HG03575 (cell line): ENCODE measurements around the gene NEK7.
"Not testable (repeated sequence)": the region's sequence is repeated elsewhere in the genome, so short reads cannot be mapped to it uniquely, and the experiment has no call there.

Experiments
- ATAC-seq: cut with Tn5 transposase; IDR thresholded peaks from one replicate; pipeline ENCODE4 v1.9.1; 2021; ENCODE audit not compliant: unreplicated experiment, insufficient number of reproducible peaks, low FRiP score; ENCODE audit errors: extremely low read depth

NEK7 gene

GRCh38 chr1:198156745-198157240, at the start of gene NEK7:
NEK7 (plus strand) TSS chr1:198156998; CDS start chr1:198232581, 75,583 bp downstream.
- ATAC-seq: no peak

DNA sequence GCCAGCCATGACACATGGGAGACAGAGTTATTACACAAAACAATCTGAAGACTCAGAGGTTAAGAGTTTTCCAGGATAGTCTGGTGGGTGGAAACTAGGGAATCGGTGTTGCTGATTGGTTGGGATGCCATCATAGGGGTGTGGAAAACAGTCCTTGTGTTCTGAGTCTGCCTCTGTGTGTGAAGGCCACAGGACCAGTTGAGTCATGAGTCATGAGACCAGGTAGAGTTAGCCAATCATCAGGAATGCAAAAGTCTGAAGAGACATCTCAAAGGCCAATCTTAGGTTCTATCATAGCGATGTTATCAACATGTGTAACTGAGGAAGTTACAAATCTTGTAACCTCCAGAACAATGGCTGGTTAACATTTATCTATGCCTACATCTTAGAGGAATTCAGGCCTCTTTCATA, 49.7 kb upstream of the NEK7 start:
- ATAC-seq: no peak

DNA sequence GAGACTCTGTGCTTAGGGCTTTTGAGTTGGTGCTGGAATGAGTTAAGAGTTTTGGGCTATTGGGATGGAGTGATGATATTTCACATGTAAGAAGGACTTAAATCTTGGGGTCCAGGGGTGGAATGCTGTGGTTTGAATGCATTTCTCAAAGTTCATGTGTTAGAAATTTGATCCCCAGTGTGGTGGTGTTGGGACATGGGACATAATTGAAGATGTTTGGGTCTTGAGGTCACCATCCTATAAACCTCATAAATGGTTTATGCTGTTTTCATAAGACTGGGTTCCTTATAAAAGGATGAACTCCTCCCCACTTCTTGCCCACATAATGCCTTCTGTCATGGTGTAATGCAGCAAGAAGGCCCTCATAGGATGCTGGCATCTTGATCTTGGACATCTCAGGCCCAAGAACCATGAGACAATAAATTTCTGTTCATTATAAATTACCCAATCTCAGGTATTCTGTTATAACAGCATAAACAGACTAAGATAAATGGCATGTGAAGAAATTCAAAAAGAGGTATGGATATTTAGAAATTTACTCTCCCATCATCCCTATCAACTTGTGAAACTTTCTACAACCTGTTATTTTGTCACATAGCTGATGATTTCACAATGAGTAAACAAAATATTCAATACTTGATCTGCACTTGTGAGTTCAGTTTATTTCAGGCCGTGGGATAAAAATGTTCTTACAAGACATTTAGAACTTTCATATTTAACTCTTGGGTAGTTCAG, 48.0 kb upstream of the NEK7 start:
- ATAC-seq: no peak

- no peak for ATAC-seq
These were observed 47.5 kb upstream of the NEK7 start for GRCh38 chr1:198109371-198109715.

DNA sequence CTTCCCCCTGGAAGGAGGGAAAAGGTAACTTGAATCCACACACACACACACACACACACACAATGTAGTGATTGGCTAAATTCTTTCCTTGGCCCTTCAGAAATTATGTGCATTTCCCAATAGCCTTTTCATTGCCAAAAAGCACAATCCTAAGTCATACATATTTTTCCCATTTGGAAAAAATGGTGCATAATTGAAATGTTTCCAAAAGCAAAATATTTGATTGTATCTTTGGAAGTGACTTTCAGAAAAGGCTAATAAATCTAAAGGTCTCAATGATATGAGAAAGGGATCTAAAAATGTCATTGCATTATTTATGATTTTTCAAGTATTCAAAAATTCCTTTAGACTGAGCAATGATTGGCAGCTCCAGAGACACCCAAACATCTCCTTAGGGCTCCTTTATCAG, 43.5 kb upstream of the NEK7 start:
- no peak for ATAC-seq

DNA sequence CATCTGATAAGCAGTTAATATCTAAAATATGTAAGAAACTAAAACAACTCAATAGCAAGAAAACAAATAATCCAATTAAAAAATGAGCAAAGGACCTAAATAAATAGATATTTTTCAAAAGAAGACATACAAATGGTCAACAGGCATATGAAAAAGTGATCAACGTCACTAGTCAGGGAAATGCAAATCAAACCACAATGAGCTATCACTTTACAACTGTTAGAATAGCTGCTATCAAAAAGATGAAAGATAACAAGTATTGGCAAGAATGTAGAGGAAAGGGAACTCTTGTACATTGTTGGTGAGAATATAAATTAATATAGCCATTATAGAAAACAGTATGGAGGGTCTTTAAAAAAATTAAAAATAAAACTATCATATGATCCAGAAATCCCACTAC, 40.7 kb upstream of the NEK7 start:
- ATAC-seq: no peak

DNA sequence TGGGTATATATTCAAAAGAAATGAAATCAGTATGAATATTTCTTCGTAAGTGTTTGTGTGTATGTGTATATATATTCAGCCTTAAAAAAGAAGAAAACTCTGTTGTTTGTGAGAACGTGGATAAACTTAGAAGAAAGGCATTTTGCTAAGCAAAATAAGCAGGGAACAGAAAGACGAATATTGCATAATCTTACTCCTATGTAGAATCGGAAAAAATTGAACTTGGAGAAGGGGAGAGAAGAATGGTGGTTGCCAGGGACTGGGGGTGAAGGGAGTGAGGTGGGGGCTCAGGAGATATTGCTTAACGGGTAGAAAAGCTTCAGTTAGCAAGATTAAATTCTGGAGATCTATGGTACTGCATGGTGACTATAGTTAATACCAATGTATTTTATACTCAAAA, 40.3 kb upstream of the NEK7 start:
- no peak for ATAC-seq

GRCh38 chr1:198117267-198117666, 39.5 kb upstream of the NEK7 start:
- no peak for ATAC-seq

- no peak for ATAC-seq
These were observed 38.7 kb upstream of the NEK7 start for GRCh38 chr1:198118134-198118533.

GRCh38 chr1:198119906-198120305, 36.9 kb upstream of the NEK7 start:
- ATAC-seq: no peak

DNA sequence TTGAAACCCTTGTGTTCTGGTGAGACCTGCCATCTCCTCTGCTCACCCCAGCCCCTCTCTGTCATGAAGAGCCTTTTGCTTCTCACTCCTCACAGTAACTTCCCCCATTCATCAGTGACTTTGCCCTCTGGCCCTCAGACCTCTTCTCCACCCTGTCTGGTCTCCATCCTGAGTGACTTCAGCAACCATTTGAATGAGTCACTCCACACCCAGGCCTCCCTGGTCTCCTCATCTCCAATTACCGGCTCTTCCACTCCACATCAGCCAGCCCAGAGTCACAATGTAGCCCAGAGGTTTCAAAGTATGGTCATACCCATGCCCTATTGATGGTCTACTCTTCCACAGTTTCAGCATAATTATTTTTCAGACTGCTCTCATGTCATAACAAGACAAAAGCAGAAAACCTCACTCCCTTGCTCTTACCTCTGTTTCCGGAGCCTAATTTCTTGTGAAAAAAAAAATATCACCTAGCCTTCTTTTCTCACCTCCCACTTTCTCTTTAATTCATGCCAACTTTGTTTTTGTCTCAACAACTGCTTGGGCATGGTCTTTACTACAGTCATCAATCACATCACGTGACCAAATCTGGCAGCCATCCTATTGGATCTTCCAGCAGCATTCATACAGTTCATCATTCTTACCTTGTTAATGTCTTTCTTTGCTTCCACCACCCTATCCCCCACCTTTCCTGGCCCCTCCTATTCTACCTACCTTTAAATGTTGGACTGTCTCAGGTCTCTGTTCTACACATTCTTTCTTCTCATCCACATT, 35.6 kb upstream of the NEK7 start:
- ATAC-seq: no peak

GRCh38 chr1:198122693-198123092, 34.1 kb upstream of the NEK7 start:
- ATAC-seq: no peak

- ATAC-seq: no peak
These were observed 33.7 kb upstream of the NEK7 start for GRCh38 chr1:198123133-198123532.

GRCh38 chr1:198124673-198125072, 32.1 kb upstream of the NEK7 start:
- ATAC-seq: no peak

DNA sequence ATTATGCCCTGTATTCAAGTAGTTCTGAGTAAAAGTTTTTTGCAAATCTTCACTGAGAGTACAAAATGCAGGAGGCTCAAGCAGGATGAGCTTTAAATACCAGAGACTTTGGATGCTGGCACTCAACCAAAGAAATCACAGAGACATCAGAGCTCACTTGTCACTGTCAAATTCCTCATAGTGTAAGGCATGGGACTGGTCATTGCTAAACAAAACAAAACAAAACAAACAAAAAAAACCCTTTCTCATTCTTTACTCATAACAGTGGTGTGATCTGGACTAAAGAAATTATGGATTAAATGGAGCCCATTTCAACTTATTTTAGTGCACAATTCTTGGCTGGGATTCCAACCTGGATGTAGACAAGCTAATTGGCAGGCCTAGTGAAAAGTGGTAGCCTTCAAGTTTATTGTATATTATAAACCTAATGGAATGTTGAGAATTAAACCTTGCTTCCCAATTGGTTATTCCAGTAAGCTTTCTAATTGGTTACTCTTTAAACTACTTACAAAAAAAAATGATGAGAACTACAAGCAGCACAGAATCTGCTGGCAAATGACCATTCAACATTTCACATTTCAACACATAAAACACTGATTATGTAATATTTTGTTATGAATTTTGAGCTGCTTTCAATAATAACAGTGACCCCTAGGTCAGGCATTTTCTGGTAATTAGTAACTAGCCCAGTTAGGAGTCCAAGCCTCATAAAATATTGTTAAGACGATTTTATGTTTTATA, 30.6 kb upstream of the NEK7 start:
- no peak for ATAC-seq

GRCh38 chr1:198128533-198128932, 28.3 kb upstream of the NEK7 start:
- no peak for ATAC-seq

GRCh38 chr1:198130053-198130452, 26.7 kb upstream of the NEK7 start:
- not testable (repeated sequence) for ATAC-seq

GRCh38 chr1:198132060-198132781, 24.6 kb upstream of the NEK7 start:
- ATAC-seq: peak; percentile 85

DNA sequence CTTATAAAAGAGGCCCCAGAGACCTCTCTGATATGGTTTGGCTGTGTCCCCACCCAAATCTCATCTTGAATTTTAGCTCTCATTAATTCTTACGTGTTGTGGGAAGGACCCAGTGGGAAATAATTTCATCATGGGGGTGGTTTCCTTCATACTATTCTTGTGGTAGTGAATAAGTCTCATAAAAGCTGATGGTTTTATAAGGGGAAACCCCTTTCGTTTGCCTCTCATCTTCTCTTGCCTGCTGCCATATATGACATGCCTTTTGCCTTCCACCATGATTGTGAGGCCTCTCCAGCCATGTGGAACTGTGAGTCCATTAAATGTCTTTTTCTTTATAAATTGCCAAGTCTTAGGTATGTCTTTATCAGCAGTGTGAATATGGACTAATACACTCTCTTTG, 22.5 kb upstream of the NEK7 start:
- ATAC-seq: no peak
